ENCODE data around the gene FHOD1. TPM values are rescaled to one million over a fixed set of nuclear protein-coding genes. Genes with fewer than 3 reads are reported as not detected.

The FHOD1 gene
- total and polyA plus RNA-seq, 2 of the 13 experiments (the other 11 are each of a cell fraction or from before 2014, with no cell fraction given) = 20.0 to 20.8 TPM

- TF ChIP-seq, protein P1, sequence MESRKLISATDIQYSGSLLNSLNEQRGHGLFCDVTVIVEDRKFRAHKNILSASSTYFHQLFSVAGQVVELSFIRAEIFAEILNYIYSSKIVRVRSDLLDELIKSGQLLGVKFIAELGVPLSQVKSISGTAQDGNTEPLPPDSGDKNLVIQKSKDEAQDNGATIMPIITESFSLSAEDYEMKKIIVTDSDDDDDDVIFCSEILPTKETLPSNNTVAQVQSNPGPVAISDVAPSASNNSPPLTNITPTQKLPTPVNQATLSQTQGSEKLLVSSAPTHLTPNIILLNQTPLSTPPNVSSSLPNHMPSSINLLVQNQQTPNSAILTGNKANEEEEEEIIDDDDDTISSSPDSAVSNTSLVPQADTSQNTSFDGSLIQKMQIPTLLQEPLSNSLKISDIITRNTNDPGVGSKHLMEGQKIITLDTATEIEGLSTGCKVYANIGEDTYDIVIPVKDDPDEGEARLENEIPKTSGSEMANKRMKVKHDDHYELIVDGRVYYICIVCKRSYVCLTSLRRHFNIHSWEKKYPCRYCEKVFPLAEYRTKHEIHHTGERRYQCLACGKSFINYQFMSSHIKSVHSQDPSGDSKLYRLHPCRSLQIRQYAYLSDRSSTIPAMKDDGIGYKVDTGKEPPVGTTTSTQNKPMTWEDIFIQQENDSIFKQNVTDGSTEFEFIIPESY (CRISPR knock-in tag; IDR thresholded peaks at IDR 0.05) = no peak
- TF ChIP-seq ZNF572 (CRISPR knock-in tag; IDR thresholded peaks at IDR 0.05) (no peak), ZNF776 (CRISPR knock-in tag; IDR thresholded peaks at IDR 0.05) (no peak), ZNF691 (CRISPR knock-in tag; IDR thresholded peaks at IDR 0.05; ENCODE audit: borderline replicate concordance, low read depth) (no peak), ZBTB38 (CRISPR knock-in tag; IDR thresholded peaks at IDR 0.05) (peak; percentile 16; the same call in 1 of the 2 replicates), ZNF781 (CRISPR knock-in tag; IDR thresholded peaks at IDR 0.05; ENCODE audit: borderline replicate concordance, not compliant biosample characterization) (peak; percentile 45), WIZ (CRISPR knock-in tag; IDR thresholded peaks at IDR 0.05) (no peak), ZFP41 (CRISPR knock-in tag; IDR thresholded peaks at IDR 0.05; ENCODE audit: borderline replicate concordance) (no peak), POGZ (CRISPR knock-in tag; IDR thresholded peaks at IDR 0.05) (no peak), ZNF205 (CRISPR knock-in tag; IDR thresholded peaks at IDR 0.05) (no peak), PITX1 (CRISPR knock-in tag; IDR thresholded peaks at IDR 0.05) (no peak), ZNF460 (CRISPR knock-in tag; IDR thresholded peaks at IDR 0.05; ENCODE audit: borderline replicate concordance) (no peak; the same call in 1 of the 2 replicates), TOPORS (CRISPR knock-in tag; IDR thresholded peaks at IDR 0.05) (no peak), ZMYM4 (CRISPR knock-in tag; IDR thresholded peaks at IDR 0.05) (no peak), ZNF484 (CRISPR knock-in tag; IDR thresholded peaks at IDR 0.05; ENCODE audit: borderline replicate concordance, low read depth) (no peak), EZH2 (conservative IDR thresholded peaks at IDR 0.05; ENCODE audit: low read depth, low read length) (no peak), CHD4 (IDR thresholded peaks at IDR 0.05; ENCODE audit: borderline replicate concordance, low read length) (no peak), RCOR2 (CRISPR knock-in tag; IDR thresholded peaks at IDR 0.05) (no peak), KLF9 (CRISPR knock-in tag; IDR thresholded peaks at IDR 0.05; ENCODE audit: low read depth) (no peak)
- TF ChIP-seq, protein P2, sequence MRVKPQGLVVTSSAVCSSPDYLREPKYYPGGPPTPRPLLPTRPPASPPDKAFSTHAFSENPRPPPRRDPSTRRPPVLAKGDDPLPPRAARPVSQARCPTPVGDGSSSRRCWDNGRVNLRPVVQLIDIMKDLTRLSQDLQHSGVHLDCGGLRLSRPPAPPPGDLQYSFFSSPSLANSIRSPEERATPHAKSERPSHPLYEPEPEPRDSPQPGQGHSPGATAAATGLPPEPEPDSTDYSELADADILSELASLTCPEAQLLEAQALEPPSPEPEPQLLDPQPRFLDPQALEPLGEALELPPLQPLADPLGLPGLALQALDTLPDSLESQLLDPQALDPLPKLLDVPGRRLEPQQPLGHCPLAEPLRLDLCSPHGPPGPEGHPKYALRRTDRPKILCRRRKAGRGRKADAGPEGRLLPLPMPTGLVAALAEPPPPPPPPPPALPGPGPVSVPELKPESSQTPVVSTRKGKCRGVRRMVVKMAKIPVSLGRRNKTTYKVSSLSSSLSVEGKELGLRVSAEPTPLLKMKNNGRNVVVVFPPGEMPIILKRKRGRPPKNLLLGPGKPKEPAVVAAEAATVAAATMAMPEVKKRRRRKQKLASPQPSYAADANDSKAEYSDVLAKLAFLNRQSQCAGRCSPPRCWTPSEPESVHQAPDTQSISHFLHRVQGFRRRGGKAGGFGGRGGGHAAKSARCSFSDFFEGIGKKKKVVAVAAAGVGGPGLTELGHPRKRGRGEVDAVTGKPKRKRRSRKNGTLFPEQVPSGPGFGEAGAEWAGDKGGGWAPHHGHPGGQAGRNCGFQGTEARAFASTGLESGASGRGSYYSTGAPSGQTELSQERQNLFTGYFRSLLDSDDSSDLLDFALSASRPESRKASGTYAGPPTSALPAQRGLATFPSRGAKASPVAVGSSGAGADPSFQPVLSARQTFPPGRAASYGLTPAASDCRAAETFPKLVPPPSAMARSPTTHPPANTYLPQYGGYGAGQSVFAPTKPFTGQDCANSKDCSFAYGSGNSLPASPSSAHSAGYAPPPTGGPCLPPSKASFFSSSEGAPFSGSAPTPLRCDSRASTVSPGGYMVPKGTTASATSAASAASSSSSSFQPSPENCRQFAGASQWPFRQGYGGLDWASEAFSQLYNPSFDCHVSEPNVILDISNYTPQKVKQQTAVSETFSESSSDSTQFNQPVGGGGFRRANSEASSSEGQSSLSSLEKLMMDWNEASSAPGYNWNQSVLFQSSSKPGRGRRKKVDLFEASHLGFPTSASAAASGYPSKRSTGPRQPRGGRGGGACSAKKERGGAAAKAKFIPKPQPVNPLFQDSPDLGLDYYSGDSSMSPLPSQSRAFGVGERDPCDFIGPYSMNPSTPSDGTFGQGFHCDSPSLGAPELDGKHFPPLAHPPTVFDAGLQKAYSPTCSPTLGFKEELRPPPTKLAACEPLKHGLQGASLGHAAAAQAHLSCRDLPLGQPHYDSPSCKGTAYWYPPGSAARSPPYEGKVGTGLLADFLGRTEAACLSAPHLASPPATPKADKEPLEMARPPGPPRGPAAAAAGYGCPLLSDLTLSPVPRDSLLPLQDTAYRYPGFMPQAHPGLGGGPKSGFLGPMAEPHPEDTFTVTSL (CRISPR knock-in tag; IDR thresholded peaks at IDR 0.05; ENCODE audit: borderline replicate concordance) = no peak
Measured at GRCh38 chr16:67249178-67250044, 2.1 kb upstream of the FHOD1 start (continued).
